ENCODE results near the gene NIPBL.

Gene NIPBL

DNA sequence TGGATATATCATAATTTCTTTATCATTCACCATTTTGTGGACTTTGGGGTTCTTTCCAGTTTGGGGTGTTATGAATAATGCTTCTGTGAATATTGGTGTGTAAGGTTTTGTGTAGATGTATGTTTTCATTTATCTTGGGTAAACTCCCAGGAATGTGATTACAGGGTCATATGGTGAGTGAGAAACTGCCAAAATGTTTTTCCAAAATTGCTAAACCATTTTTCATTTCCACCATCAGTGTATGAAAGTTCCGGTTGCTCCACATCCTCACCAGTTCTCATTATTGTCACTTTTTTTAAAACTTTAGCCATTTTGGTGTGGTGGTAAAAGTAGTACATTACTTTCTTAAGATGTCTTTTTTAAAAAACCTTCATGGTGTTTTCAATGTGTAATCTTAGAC is 152.9 kb downstream of the NIPBL start:
- Histone ChIP-seq H3K27ac (ENCODE audit: low read depth, low read length, poor library complexity, severe bottlenecking) (no peak overlapping the region), H3K9me2 (ENCODE audit: low read depth, low read length) (no peaks in the 10 kb centered on the region), H3K4me2 (ENCODE audit: low read length) (no peak overlapping the region), H3K36me3 (ENCODE audit: insufficient read depth, low read length) (peaks cover 73% of the 10 kb centered on the region), H4K20me1 (ENCODE audit: insufficient read depth, low read length) (no peaks in the 10 kb centered on the region), H3K9ac (ENCODE audit: low read length) (no peak overlapping the region), H3K9me3 (ENCODE audit: low read length) (no peaks in the 10 kb centered on the region), H3K4me3 (ENCODE audit: low read depth, low read length, poor library complexity, severe bottlenecking) (no peak overlapping the region), H3K79me2 (ENCODE audit: insufficient read depth, low read length) (no peaks in the 10 kb centered on the region), H2AFZ (ENCODE audit: low read length) (no peak overlapping the region), H3F3A (ENCODE audit: insufficient read depth, low read length) (no peaks in the 10 kb centered on the region), H3K27me3 (ENCODE audit: insufficient read depth, low read length) (no peaks in the 10 kb centered on the region), H3K4me1 (ENCODE audit: insufficient read depth, low read length, severe bottlenecking) (no peaks in the 10 kb centered on the region)
- no peak for TF ChIP-seq EZH2 (IDR thresholded peaks at IDR 0.05; ENCODE audit: borderline replicate concordance, low read length)
- TF ChIP-seq, protein P1, sequence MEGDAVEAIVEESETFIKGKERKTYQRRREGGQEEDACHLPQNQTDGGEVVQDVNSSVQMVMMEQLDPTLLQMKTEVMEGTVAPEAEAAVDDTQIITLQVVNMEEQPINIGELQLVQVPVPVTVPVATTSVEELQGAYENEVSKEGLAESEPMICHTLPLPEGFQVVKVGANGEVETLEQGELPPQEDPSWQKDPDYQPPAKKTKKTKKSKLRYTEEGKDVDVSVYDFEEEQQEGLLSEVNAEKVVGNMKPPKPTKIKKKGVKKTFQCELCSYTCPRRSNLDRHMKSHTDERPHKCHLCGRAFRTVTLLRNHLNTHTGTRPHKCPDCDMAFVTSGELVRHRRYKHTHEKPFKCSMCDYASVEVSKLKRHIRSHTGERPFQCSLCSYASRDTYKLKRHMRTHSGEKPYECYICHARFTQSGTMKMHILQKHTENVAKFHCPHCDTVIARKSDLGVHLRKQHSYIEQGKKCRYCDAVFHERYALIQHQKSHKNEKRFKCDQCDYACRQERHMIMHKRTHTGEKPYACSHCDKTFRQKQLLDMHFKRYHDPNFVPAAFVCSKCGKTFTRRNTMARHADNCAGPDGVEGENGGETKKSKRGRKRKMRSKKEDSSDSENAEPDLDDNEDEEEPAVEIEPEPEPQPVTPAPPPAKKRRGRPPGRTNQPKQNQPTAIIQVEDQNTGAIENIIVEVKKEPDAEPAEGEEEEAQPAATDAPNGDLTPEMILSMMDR (IDR thresholded peaks at IDR 0.05; ENCODE audit: low read length) = no peak

DNA sequence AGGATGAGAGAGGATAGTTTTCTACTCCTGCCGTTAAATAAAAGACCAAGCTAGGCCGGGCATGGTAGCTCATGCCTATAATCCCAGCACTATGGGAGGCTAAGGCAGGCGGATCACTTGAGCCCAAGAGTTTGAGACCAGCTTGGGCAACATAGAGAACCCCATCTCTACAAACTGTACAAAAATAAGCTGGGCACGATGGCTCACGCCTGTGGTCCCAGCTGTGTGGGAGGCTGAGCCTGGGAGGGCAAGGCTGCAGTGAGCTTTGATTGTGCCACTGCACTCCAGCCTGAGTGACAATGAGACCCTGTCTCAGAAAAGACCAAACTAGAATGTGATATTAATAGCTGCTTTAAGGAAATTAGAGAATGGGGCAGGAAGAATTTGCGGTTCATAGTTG is 158.4 kb downstream of the NIPBL start:
- Histone ChIP-seq H3K9me3 (ENCODE audit: low read length) (no peaks in the 10 kb centered on the region), H3K4me2 (ENCODE audit: low read length) (no peak overlapping the region), H3F3A (ENCODE audit: insufficient read depth, low read length) (no peaks in the 10 kb centered on the region), H3K79me2 (ENCODE audit: insufficient read depth, low read length) (no peaks in the 10 kb centered on the region), H3K36me3 (ENCODE audit: insufficient read depth, low read length) (peaks cover 44% of the 10 kb centered on the region), H2AFZ (ENCODE audit: low read length) (no peak overlapping the region), H3K27ac (ENCODE audit: low read depth, low read length, poor library complexity, severe bottlenecking) (no peak overlapping the region), H3K4me1 (ENCODE audit: insufficient read depth, low read length, severe bottlenecking) (no peaks in the 10 kb centered on the region), H3K9ac (ENCODE audit: low read length) (no peak overlapping the region), H3K9me2 (ENCODE audit: low read depth, low read length) (no peaks in the 10 kb centered on the region), H3K27me3 (ENCODE audit: insufficient read depth, low read length) (no peaks in the 10 kb centered on the region), H3K4me3 (ENCODE audit: low read depth, low read length, poor library complexity, severe bottlenecking) (no peak overlapping the region), H4K20me1 (ENCODE audit: insufficient read depth, low read length) (no peaks in the 10 kb centered on the region)
- TF ChIP-seq, protein P1 (IDR thresholded peaks at IDR 0.05; ENCODE audit: low read length) = no peak
- TF ChIP-seq EZH2 (IDR thresholded peaks at IDR 0.05; ENCODE audit: borderline replicate concordance, low read length) = no peak

DNA sequence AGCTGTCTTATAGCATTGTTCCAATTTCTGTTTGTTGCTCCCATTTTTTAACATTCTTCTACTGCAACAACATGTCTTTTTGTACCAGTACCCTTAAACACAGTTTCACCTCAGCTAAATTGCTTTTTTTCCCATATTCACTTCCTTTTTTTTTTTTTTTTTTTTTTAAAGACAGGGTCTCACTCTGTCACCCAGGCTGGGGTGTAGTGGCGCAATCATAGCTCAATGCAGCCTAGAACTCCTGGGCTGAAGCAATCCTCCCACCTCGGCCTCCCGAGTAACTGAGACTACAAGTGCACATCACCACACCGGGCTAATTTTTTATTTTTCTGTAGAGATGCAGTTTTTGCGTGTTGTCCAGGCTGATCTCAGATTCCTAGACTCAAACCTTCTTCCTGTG is 161.3 kb downstream of the NIPBL start:
- no peaks in the 10 kb centered on the region for H3K79me2 ChIP-seq (ENCODE audit: insufficient read depth, low read length)
- TF ChIP-seq, protein P1 (IDR thresholded peaks at IDR 0.05; ENCODE audit: low read length) = no peak
- TF ChIP-seq EZH2 (IDR thresholded peaks at IDR 0.05; ENCODE audit: borderline replicate concordance, low read length) = no peak
- no peaks in the 10 kb centered on the region for H3K4me1 ChIP-seq (ENCODE audit: insufficient read depth, low read length, severe bottlenecking)
- no peaks in the 10 kb centered on the region for H3K9me2 ChIP-seq (ENCODE audit: low read depth, low read length)
- no peak overlapping the region for H3K4me3 ChIP-seq (ENCODE audit: low read depth, low read length, poor library complexity, severe bottlenecking)
- H2AFZ ChIP-seq (ENCODE audit: low read length) = no peak overlapping the region
- no peaks in the 10 kb centered on the region for H3K9me3 ChIP-seq (ENCODE audit: low read length)
- H3K27me3 ChIP-seq (ENCODE audit: insufficient read depth, low read length) = no peaks in the 10 kb centered on the region
- H3K36me3 ChIP-seq (ENCODE audit: insufficient read depth, low read length) = peaks cover 39% of the 10 kb centered on the region
- no peak overlapping the region for H3K27ac ChIP-seq (ENCODE audit: low read depth, low read length, poor library complexity, severe bottlenecking)
- no peaks in the 10 kb centered on the region for H3F3A ChIP-seq (ENCODE audit: insufficient read depth, low read length)
- no peak overlapping the region for H3K9ac ChIP-seq (ENCODE audit: low read length)
- no peak overlapping the region for H3K4me2 ChIP-seq (ENCODE audit: low read length)
- H4K20me1 ChIP-seq (ENCODE audit: insufficient read depth, low read length) = no peaks in the 10 kb centered on the region
